ENCODE data around the gene CXXC4.

DNA sequence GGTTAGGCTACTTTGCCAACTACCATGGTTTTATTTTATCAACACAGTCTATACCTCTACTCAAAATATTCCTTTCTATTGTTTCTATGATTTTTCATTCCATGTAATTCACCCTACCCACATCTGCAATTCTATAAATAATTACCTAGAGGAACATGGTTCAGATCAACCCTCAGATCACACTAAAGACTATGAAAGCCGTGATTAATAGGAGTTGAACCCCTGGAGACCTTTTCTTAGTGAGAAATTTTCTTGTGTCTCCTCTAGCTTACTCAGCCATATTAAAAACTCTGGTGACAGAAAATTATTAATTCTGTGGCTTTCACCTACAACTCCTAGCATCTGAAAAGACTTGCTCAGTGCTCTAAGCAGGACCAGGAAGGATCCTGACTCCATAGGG lies 38.5 kb upstream of the CXXC4 start:
- TF ChIP-seq, protein P1, sequence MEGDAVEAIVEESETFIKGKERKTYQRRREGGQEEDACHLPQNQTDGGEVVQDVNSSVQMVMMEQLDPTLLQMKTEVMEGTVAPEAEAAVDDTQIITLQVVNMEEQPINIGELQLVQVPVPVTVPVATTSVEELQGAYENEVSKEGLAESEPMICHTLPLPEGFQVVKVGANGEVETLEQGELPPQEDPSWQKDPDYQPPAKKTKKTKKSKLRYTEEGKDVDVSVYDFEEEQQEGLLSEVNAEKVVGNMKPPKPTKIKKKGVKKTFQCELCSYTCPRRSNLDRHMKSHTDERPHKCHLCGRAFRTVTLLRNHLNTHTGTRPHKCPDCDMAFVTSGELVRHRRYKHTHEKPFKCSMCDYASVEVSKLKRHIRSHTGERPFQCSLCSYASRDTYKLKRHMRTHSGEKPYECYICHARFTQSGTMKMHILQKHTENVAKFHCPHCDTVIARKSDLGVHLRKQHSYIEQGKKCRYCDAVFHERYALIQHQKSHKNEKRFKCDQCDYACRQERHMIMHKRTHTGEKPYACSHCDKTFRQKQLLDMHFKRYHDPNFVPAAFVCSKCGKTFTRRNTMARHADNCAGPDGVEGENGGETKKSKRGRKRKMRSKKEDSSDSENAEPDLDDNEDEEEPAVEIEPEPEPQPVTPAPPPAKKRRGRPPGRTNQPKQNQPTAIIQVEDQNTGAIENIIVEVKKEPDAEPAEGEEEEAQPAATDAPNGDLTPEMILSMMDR (IDR thresholded peaks at IDR 0.05): no peak
- no peak for TF ChIP-seq ZFX (IDR thresholded peaks at IDR 0.05; ENCODE audit: borderline replicate concordance)
